GM19239 (cell line): Measurements from ENCODE around the gene RER1.

Experiments
- DNase-seq: peaks from one replicate; pipeline ENCODE4 v3.0.0; 2011; ENCODE audit warnings: low spot score; ENCODE audit not compliant: insufficient read length
- FAIRE-seq: peaks from 2 replicates; lab custom pipeline; 2011; peaks lifted over from hg19 to GRCh38; lab: Jason Lieb, UNC

RER1 gene

DNA sequence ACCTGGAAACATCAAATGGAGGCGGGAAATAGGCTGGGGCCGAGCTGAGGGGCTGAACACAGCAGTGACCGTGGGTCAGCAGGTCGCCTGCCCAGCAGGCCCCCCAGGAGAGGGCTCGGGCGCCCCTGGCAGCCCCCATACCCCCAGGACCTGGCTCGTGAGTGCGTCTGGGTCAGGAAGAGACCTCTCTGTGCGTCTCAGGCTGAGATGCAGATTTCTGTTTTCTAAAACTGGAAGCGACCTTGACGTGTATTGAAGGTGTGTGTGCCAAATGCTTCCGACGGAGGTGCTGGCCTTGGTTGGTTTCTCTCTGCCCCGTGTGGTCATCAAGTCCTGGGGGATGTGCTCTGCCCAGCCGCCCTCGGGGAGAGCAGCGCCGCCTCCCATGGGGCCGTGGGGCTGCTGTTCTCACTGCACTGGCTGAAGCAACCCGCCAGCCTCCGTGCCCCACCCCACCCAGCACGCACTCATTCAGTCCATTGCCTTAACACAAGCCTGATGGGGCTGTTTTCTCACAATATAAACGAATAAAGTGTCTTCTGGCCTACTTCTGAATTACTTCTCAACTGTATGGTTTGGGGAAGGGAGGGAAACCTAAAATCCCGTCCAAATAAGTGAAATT is 13.4 kb downstream of the RER1 start:
- FAIRE-seq (no peak), DNase-seq (no peak)

GRCh38 chr1:2405588-2406295 is 14.1 kb downstream of the RER1 start:
- FAIRE-seq, result no peak

DNA sequence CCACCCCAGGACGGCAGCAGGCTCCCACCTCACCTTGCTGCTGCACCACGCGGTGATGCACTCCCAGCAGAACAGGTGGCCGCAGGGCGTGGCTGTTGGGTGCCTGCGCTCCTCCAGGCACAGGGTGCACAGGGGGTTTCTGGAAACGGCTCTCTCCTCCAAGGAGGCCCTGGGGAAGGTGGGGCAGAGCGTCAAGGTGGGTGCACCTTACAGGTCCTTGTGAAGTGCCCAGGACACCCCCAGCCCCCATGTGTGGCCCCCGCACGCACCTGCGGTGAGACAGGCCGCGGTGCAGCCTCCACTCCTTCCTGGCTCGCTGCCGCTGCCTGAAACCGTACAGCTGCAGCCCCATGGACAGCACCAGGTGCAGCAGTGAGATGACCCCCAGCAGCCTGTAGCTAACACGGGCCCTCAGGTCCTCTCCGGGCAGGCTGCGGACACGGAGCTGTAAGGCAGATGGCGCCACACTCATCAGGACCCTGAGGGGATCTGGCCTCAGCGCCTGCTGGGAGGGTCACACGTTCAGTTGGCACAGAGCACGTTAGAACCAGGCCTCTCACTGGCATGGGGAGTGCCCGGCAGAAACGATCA is 14.9 kb downstream of the RER1 start:
- FAIRE-seq, result no peak
- no peak for DNase-seq

More at GRCh38 chr1:2405588-2406295, 14.1 kb downstream of the RER1 start:
- DNase-seq, result no peak

- no peak for DNase-seq
- no peak for FAIRE-seq
Measured at GRCh38 chr1:2407166-2407990, 15.7 kb downstream of the RER1 start.

- FAIRE-seq (no peak), DNase-seq (no peak)
Measured at GRCh38 chr1:2407991-2408275, 16.3 kb downstream of the RER1 start.

GRCh38 chr1:2408456-2408855 is 16.8 kb downstream of the RER1 start:
- no peak for FAIRE-seq

DNA sequence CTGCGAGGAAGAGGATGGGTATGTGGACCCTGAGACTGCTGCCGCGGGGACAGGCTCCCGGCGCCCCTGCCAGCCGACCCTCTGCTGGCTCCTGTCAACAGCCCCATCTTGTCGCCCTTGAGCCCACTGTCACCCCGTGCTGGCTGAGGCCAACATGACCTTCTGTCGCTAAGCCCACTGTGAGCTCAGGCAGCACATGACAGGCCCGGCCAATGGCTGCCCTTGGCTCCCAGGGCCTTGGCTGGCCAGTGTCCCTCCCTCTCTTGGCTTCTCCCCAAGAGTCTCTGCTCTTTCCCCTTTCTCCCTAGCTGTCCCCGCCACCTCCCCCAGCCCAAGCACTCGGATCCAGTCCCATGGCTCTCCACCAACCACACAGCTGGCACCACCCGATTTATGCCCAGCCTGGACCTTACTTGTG is 17.2 kb downstream of the RER1 start:
- DNase-seq (no peak), FAIRE-seq (no peak)

More at GRCh38 chr1:2408456-2408855, 16.8 kb downstream of the RER1 start:
- DNase-seq, result no peak

DNA sequence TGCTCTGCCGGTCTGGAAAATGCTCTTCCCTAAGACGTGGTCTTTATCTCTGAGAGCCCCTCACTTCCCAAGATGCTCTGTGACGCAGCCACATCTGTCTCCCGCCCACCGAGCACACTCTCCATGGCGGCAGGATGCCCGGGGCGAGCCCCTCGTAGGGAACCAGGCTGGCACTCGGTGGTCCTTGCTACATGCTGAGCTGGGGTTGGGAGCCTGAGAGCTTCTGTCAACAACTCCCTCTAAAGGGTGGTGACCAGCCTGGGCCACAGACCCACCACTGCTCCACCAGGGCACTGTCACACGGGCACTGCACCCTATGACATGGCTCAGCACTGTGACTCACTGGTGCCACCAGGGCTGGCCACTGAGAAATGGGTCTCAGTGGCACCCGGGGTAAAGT is 18.1 kb downstream of the RER1 start:
- DNase-seq, result no peak
- FAIRE-seq, result no peak

DNA sequence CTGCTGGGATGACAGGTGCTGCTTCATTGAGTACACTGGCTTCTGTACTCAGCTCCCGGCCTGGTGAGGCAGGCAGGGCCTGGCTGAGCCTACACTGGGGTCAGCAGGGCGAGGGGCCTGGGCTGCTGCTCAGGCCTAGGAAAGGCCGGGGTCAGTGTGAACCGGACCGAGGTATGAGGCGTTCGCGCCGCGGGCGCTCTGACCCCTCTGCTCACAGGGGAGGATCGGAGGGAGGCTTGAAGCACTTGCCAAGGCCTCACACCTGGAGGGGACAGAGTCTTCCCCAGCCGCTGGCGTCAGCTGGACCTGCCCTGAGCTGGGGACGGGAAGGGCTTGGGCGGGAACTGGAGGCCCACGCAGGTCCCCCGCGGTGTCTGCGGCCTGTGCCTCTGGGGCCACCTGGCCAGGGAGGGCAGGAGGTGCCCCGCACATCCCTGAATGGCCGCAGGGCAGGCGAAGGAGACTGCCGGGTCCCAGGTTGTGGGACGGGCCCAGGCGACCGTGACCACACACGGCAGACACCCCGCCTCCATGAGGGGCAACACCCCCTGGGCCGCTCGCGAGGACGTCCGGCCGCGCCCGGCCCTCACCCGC is 20.3 kb downstream of the RER1 start:
- FAIRE-seq (no peak), DNase-seq (no peak)

- DNase-seq, result peak; percentile 97
- FAIRE-seq, result peak; percentile 92
Measured at GRCh38 chr1:2412395-2412772, 20.7 kb downstream of the RER1 start, which contains the start of gene PEX10. Gene PEX10, minus strand, starts transcription at chr1:2412564. Its CDS starts 62 bp downstream, at chr1:2412502.

- DNase-seq, result peak; percentile 66
- peak; percentile 40 for FAIRE-seq
Measured at GRCh38 chr1:2412773-2413494, 21.3 kb downstream of the RER1 start.

- FAIRE-seq (no peak), DNase-seq (no peak)
Measured at GRCh38 chr1:2413495-2414296, 22.1 kb downstream of the RER1 start.

GRCh38 chr1:2414297-2414958 is 22.8 kb downstream of the RER1 start:
- DNase-seq, result peak; percentile 87
- peak; percentile 78 for FAIRE-seq

DNA sequence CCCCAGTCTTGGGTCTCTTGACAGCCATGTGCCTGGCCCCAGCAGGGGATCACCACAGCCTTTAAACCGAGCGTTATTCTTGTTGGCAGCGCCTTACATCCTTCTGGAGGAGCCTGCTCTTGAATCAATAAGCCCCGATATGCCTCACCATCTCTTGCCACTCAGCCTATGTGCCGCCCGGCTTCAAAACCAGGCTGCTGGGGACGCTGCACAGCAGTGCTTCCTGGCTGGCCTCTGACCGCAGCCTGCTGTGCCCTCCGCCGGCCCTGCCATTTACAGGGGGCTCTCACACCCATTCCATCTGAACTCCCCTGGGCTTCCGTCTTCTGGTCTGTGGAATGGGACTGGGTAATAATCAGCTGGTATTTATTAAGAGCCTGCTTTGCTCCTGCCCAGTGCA is 23.7 kb downstream of the RER1 start:
- DNase-seq, result no peak

DNA sequence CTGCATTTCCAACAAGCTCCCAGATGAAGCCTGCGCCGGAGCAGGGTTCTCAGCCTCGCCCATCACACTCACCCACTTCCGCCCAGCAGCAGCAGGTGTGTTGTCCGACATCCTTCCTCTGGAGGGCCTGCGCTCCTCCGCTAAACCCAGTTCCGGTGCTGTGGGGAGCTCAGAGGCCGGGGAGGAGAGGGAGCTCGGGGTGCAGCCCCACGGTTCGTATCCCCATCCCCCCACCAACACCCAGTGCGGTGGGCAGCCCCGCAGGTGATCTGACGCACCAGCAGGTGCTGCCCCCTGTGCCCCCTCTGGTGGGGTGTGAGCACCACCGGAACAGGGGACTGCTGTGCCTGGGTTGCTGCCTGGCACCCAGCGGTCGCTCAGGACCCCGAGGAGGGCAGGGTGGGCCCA is 24.2 kb downstream of the RER1 start:
- peak; percentile 95 for FAIRE-seq
- peak; percentile 68 for DNase-seq

More for the DNA sequence above, 23.7 kb downstream of the RER1 start:
- FAIRE-seq, result peak; percentile 26

DNA sequence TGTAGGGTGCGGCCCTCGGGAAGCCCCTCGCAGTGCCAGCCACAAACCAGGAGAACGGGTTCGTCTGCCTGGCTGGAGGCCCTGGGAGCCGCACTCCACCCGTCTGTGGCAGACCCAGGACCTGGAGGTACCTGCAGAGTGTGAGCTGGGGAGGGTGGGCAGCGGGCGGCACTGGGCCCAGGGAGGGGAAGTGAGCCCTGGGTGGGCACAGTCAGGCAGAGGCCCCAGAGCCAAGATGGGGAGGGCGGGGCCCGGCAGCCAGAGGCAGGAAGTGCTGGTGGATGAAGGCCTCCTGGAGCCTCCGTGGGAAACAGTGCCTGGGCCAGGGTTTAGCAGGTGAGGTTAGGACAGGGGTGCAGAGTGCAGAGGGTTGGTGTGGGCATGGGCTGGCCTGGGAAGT is 24.8 kb downstream of the RER1 start:
- FAIRE-seq, result no peak
- no peak for DNase-seq

- DNase-seq, result no peak
- no peak for FAIRE-seq
Measured at GRCh38 chr1:2417083-2417832, 25.6 kb downstream of the RER1 start.

GRCh38 chr1:2417833-2418225 is 26.2 kb downstream of the RER1 start:
- no peak for FAIRE-seq

More at GRCh38 chr1:2417833-2418225, 26.2 kb downstream of the RER1 start:
- DNase-seq, result no peak
